GM18868 (cell line): ENCODE results near the gene CARMIL1.
"Not testable (repeated sequence)": the region's sequence is repeated elsewhere in the genome, so short reads cannot be mapped to it uniquely, and the experiment has no call there.

Experiments used
- ATAC-seq: cut with Tn5 transposase; IDR thresholded peaks from one replicate; pipeline ENCODE4 v1.9.1; 2021; ENCODE audit warnings: mild to moderate bottlenecking, moderate library complexity; ENCODE audit not compliant: unreplicated experiment

Gene CARMIL1

GRCh38 chr6:25548451-25548850 lies 269.3 kb downstream of the CARMIL1 start:
- ATAC-seq = no peak

GRCh38 chr6:25550631-25551030 lies 271.5 kb downstream of the CARMIL1 start:
- ATAC-seq = no peak

GRCh38 chr6:25553502-25553901 lies 274.3 kb downstream of the CARMIL1 start:
- ATAC-seq = no peak

- no peak for ATAC-seq
Observed at GRCh38 chr6:25555188-25555587, 276.0 kb downstream of the CARMIL1 start.

- ATAC-seq = no peak
Observed at GRCh38 chr6:25556516-25556915, 277.3 kb downstream of the CARMIL1 start.

GRCh38 chr6:25558155-25558817 lies 279.1 kb downstream of the CARMIL1 start:
- ATAC-seq = no peak

GRCh38 chr6:25560865-25561264 lies 281.7 kb downstream of the CARMIL1 start:
- ATAC-seq = no peak

- ATAC-seq = no peak
Observed at GRCh38 chr6:25564943-25565342, 285.8 kb downstream of the CARMIL1 start.

GRCh38 chr6:25570578-25570977 lies 291.4 kb downstream of the CARMIL1 start:
- no peak for ATAC-seq

- ATAC-seq = no peak
Observed at GRCh38 chr6:25576919-25577318, 297.7 kb downstream of the CARMIL1 start.

GRCh38 chr6:25578538-25578937 lies 299.4 kb downstream of the CARMIL1 start:
- no peak for ATAC-seq

- no peak for ATAC-seq
Observed at GRCh38 chr6:25579391-25579883, 300.3 kb downstream of the CARMIL1 start.

- ATAC-seq = no peak
Observed at GRCh38 chr6:25579902-25580495, 300.8 kb downstream of the CARMIL1 start.

GRCh38 chr6:25582101-25582500 lies 302.9 kb downstream of the CARMIL1 start:
- no peak for ATAC-seq

- ATAC-seq = no peak
Observed at GRCh38 chr6:25583099-25583498, 303.9 kb downstream of the CARMIL1 start.

- no peak for ATAC-seq
Observed at GRCh38 chr6:25583906-25584305, 304.7 kb downstream of the CARMIL1 start.

- ATAC-seq = no peak
Observed at GRCh38 chr6:25585225-25585624, 306.1 kb downstream of the CARMIL1 start.

- not testable (repeated sequence) for ATAC-seq
Observed at GRCh38 chr6:25586119-25586518, 306.9 kb downstream of the CARMIL1 start.

- no peak for ATAC-seq
Observed at GRCh38 chr6:25586927-25587326, 307.8 kb downstream of the CARMIL1 start.

- ATAC-seq = no peak
Observed at GRCh38 chr6:25590986-25591385, 311.8 kb downstream of the CARMIL1 start.

- no peak for ATAC-seq
Observed at GRCh38 chr6:25596928-25597818, 318.0 kb downstream of the CARMIL1 start.
